Measurements from ENCODE around the gene DENND2A.

DNA sequence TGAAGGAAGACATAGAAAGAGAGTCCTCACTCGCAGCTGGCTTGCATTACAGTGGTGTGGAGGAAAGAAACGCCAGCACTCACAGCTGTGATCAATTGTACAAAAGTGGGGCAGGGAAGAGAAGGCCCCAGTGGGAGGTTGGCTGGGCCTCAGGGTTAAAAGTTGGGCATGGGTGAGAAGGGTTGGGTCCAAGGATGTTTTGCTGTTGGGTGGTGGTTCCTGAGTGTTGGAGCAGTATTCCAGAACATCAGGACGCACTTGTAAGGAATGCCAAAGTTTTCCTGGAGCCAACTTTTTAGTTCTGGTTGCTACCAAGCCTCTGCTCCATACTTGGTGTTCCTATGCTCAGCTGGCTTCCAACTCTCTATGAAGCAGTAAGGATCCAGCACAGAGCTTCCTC lies 105.9 kb downstream of the DENND2A start:
- TF ChIP-seq, protein P1, sequence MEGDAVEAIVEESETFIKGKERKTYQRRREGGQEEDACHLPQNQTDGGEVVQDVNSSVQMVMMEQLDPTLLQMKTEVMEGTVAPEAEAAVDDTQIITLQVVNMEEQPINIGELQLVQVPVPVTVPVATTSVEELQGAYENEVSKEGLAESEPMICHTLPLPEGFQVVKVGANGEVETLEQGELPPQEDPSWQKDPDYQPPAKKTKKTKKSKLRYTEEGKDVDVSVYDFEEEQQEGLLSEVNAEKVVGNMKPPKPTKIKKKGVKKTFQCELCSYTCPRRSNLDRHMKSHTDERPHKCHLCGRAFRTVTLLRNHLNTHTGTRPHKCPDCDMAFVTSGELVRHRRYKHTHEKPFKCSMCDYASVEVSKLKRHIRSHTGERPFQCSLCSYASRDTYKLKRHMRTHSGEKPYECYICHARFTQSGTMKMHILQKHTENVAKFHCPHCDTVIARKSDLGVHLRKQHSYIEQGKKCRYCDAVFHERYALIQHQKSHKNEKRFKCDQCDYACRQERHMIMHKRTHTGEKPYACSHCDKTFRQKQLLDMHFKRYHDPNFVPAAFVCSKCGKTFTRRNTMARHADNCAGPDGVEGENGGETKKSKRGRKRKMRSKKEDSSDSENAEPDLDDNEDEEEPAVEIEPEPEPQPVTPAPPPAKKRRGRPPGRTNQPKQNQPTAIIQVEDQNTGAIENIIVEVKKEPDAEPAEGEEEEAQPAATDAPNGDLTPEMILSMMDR (IDR thresholded peaks at IDR 0.05; ENCODE audit: poor library complexity): no peak
- TF ChIP-seq EZH2 (IDR thresholded peaks at IDR 0.05; ENCODE audit: borderline replicate concordance): no peak

All from hepatocyte (in vitro differentiated cells).